22Rv1 (cell line): ENCODE measurements around the gene GNL3.

Experiments
- ZFX ChIP-seq: fragments of 450-650 bp; IDR thresholded peaks from 2 replicates; pipeline ENCODE4 v1.6.1; 2017; ENCODE audit warnings: antibody characterized with exemption, borderline replicate concordance
- TF ChIP-seq, protein P1 (sequence below): fragments of 450-650 bp; IDR thresholded peaks from 2 replicates; pipeline ENCODE4 v1.5.1; 2017; ENCODE audit warnings: mild to moderate bottlenecking

DNA sequence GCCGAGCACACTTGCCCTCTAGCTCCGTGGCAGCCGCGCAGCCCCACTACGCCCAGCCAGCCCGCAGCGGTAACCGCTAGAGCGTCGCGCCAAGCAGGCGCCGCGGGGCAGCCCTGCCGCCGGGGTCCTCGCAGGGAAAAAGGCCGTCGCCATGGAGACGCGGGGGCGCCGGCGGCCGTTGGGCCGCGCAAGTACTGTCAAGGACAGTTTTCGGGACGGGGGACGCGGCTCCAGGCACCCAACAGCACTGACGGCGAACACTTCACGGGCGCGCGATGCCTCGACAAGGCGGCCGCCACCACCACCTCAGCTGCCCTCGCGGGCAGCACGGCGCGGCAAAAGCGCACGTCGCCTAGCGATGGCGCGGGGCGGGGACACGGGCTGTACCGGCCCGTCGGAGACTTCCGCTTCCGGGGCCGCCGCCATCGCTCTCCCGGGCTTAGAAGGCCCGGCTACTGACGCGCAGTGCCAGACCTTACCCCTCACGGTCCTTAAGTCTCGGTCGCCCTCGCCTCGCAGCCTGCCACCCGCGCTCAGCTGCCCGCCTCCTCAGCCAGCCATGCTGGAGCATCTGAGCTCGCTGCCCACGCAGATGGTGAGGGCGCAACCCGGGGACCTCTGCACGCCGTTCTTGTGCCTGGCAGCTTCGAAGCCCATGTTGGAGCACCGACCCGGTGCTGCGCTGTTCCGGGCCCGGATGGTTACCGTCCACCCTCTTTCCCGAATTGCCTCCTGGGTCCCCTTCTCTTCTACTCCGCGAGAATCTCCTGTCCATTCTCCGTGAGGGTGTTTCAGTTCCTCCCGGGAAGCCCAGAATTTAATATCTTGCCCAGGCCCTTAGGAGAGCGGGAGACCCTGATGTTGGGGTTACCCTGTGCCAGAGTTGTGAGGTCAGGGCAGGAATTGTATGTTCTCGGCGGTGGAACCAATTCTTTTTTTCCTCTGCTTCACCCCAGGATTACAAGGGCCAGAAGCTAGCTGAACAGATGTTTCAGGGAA, 20.2 kb downstream of the GNL3 start, which contains the start of the genes GLT8D1 and SPCS1:
- TF ChIP-seq, protein P1, sequence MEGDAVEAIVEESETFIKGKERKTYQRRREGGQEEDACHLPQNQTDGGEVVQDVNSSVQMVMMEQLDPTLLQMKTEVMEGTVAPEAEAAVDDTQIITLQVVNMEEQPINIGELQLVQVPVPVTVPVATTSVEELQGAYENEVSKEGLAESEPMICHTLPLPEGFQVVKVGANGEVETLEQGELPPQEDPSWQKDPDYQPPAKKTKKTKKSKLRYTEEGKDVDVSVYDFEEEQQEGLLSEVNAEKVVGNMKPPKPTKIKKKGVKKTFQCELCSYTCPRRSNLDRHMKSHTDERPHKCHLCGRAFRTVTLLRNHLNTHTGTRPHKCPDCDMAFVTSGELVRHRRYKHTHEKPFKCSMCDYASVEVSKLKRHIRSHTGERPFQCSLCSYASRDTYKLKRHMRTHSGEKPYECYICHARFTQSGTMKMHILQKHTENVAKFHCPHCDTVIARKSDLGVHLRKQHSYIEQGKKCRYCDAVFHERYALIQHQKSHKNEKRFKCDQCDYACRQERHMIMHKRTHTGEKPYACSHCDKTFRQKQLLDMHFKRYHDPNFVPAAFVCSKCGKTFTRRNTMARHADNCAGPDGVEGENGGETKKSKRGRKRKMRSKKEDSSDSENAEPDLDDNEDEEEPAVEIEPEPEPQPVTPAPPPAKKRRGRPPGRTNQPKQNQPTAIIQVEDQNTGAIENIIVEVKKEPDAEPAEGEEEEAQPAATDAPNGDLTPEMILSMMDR, result no peak
- no peak for TF ChIP-seq ZFX
